Fibroblast of skin of back (primary cell): ENCODE measurements around the gene CRISPLD2.
"Not testable (repeated sequence)": the region's sequence is repeated elsewhere in the genome, so short reads cannot be mapped to it uniquely, and the experiment has no call there.

Experiments
- DNase-seq: peaks from one replicate; pipeline ENCODE4 v3.0.0-alpha.2; 2013

Gene CRISPLD2

DNA sequence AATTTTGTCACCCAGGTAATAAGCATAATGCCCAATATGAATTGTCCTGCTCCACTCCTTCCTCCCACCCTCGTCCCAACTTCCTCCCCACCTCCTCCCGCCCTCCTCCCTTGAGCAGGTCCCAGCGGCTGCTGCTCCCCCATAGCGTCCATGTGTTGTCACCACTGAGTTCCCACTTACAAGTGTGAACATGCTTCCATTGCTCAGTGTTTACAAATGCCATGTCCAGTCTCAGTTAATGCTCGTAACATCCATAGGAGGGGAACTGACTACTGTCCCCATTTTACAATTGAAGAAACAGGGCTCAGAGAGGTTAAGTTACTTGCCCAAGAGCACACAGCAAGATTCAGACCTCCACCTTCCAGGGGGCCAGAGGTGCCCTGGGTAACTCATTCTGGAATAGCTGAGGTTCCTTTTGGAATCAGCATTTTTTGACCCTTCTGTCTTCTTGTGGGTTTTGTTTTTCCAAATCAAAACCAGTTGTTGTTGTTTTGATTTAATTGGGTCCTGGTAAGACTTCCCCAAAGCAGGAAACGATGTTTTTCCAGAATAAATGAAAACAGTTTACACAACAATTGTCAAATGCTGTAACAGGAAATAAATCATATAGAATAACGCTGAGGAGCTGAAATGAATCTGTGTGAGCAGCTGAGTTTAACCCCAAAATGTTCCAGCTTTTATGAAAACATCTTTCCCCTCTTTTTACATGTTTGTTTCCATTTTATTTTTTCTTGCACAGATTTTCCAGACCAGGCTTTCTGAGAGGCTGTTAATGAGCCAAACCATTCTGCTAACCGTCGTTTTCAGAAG, 117.6 kb downstream of the CRISPLD2 start:
- DNase-seq = no peak

- DNase-seq = not testable (repeated sequence)
Observed at GRCh38 chr16:84938616-84939015, 118.8 kb downstream of the CRISPLD2 start.

GRCh38 chr16:84940670-84941551, 121.1 kb downstream of the CRISPLD2 start:
- no peak for DNase-seq

GRCh38 chr16:84941921-84942320, 122.1 kb downstream of the CRISPLD2 start:
- DNase-seq = peak; percentile 73

- DNase-seq = peak; percentile 54
Observed at GRCh38 chr16:84942786-84943185, 123.0 kb downstream of the CRISPLD2 start.

DNA sequence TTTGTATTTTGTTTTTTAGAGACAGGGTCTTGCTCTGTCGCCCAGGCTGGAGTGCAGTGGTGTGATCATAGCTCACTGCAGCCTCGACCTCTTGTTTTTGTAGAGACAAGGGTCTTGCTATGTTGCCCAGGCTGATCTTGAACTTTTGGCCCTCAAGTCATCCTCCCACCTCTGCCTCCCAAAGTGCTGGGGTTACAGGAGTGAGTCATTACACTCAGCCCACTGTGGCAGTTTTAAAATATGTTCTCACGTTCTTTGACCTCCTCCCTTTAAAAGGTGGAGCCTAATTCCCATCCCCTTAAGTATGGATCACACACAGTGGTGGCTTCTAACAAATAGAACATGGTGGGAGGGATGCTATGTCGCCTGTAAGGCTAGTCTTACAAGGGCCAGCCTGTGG, 123.8 kb downstream of the CRISPLD2 start:
- DNase-seq = peak; percentile 18

DNA sequence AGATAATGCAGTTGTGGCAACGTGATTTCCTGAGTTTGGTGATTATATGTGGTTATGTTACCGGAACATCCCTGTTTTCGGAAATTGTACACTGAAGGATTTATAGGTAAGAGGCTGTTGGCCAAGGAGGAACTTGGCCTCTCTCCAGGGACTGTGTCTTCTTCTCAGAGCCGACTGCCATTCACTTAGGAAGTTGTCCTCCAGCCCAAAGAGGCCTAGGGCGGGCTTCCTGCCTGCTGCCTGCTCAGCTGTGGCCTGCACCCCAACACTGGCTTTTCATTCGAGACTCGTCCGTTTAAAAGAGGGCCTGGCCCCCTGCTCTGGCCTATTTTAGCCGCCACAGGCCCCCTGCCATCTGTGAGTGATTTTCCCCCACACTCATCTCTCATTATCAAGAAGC, 127.2 kb downstream of the CRISPLD2 start:
- no peak for DNase-seq

DNA sequence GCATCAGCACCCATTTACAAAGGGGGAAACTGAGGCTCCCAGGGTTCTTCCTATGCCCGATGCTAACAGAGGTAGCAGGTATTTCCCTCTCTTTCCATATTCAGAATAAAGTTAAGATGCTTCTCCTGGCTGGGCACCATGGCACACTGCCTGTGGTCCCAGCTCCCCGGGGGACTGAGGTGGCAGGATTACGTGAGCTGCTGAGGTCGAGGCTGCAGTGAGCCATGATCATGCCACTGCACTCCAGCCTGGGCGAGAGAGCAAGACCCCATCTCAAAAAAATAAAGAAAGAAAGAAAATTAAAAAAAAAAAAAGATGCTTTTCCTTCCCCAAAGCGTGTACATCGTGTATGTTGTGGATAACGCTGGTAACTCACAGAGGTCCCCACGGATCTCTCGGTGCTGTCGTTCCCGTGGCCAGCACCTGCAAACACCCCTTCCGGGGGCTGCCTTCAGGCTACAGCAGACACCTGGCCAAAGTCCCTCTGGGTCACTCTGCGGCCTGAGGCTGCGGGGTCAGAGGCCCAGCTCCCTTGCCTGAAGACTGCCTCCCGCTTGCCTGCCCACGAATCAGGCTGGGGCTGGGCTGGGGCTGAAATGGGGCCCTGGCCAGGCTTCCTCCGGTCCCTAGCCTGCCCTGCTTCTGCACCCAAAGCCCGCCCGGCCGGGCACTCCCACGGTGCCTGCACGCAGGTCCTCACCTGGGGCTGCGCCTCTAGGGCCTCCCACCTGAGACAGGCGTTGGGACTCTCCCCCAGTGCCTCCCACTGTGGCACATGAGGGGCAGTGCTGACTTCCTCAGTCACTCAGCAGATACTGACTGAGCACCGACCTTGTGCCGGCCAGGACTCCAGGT, 128.4 kb downstream of the CRISPLD2 start:
- no peak for DNase-seq

- no peak for DNase-seq
Observed at GRCh38 chr16:84948851-84949610, 129.2 kb downstream of the CRISPLD2 start.

- DNase-seq = no peak
Observed at GRCh38 chr16:84949772-84950436, 130.1 kb downstream of the CRISPLD2 start.

GRCh38 chr16:84950906-84951305, 131.1 kb downstream of the CRISPLD2 start:
- DNase-seq = peak; percentile 23

- DNase-seq = peak; percentile 73
Observed at GRCh38 chr16:84952335-84953189, 132.8 kb downstream of the CRISPLD2 start.

DNA sequence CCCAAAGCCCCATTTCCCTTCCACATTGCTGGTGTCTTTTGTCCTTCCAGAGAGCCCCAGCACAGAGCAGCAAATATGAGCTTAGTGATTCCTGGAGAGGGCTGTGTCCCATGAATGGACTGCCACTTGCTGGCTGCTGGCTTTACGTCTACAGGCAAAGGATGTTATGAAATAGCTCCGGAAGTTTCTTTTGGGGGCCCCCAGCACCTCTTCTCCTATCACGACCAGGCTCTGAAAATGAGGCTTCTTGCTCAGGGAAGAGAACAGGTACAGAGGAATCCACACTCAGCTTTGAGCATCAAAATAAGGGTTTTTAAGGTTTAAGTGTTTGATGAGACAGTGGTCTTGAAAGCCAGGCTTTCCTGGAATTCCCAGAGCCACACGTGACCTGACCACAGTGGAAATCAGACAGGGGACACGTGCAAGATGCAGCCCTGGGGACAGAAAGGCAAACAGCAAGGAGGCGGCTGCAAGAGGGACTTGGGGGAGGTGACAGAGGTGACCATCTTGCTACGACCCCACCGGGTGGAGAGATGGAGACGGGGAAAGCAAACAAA, 133.5 kb downstream of the CRISPLD2 start:
- no peak for DNase-seq

DNA sequence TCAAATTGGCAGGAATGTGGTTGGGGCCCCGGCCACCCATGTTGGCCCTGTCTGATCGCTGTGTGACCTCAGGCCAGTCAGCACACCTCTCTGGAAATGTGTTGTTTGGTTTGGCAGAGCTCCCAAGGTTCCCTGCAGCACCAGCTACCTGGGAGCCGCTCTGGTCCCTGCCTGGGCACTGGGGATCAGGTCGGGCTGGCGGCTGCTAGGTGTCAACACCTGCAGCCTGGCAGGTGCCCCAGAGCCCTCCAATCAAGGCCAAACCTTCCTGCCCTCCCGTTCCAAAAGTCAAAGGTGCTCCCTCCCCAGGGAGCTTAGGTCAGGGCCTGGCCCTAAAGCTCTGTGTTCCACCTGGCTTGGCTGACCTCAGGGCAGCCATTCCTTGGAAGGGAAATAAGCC, 135.6 kb downstream of the CRISPLD2 start:
- no peak for DNase-seq

DNA sequence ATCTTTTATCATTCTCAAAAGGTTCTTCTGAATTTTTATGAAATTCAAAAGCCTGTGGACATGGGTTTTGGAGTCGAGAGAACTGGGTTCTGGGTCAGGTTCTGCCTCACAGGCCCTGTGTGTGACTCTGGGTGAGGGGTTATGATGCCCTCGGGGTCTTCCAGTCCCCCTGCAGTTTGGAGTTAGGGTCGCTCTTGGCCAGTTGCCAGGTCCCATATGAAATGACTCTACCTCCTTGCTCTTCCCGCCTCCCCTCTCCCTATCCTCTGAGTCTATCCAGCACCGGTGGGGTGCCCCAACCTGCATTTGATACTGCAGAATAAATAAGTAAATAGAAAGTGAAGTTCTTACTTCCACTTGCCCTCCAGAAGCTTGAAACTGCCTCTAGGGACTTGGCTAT, 137.4 kb downstream of the CRISPLD2 start:
- no peak for DNase-seq

DNA sequence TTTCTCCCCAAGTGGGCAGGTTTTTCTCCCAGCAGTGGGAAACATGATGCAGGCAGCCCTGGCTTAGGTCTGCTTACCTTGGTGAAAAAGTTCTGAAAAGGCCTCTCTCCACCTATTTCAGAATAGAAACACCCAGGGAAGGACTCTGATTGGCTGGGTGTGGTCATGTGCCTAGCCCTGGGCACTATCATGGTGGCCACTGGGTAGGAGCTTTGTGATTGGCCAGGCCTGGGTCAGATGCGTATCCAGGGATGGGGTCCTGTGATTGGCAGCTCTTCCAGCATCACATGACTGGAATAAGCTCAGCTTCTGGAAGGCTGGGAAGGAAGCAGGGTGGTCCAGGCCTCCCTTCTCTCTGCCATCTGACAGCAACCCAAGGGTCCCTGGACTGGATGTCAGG, 138.0 kb downstream of the CRISPLD2 start:
- DNase-seq = no peak
